ENCODE measurements around the gene CD8B. TPM values are rescaled to one million over a fixed set of nuclear protein-coding genes. Genes with fewer than 3 reads are reported as not detected.

CD8B gene
- total and polyA plus RNA-seq, 2 donors (not counting 3 experiments of a cell fraction or from before 2014, with no cell fraction given): not detected

DNA sequence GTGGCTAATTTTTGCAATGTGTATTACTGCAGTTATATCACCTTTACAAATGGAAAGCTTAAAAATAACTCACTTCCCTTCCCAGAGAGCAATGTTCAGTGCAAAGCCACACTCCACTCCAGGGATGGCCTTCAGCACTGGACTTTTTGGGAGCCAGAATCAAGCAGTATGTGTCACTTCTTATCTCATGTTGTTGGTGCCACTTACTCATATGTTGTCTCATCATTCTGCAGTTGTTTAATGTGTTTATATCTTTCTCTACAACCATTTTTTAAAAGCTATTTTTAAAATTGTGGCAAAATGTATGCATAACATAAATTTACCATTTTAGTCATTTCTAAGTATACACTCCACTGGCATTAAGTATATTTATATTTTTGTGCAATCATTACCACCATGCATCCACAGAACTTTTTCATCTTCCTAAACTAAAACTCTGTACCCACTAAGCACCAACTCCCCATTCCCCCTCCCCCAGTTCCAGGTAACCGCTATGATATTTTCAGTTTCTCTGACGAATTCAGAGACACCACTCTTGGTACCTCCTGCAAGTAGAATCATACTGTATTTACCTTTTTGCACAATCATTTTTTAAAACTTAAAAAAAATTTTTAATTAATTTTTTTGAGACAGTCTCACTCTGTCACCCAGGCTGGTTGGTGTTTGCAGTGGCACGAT lies 38.9 kb downstream of the CD8B start:
- no peak for FAIRE-seq
- POLR2A ChIA-PET: no interaction called here
- Histone ChIP-seq H3K27me3 (ENCODE audit: control insufficient read depth in 2 of 2, insufficient read depth in 2 of 2, low read length in 2 of 2) (peaks cover 0 to 4% of the 10 kb centered on the region in 2 experiments), H3K4me1 (ENCODE audit: control insufficient read depth, extremely low read depth, insufficient read depth, low read length) (no peaks in the 10 kb centered on the region), H3K9me3 (replicated peaks; ENCODE audit: control insufficient read depth, insufficient read depth, low read length) (no peaks in the 10 kb centered on the region), H3K9ac (replicated peaks; ENCODE audit: extremely low read depth, insufficient read depth, low read length) (no peak overlapping the region), H3K27ac (ENCODE audit: insufficient read depth, low read depth, low read length) (no peak overlapping the region), H3K4me3 (replicated peaks in 1 of 3; ENCODE audit: insufficient read depth in 1 of 3, low read depth in 1 of 3, low read length in 3 of 3) (no peak overlapping the region), H3K79me2 (ENCODE audit: control insufficient read depth, insufficient read depth, low read length) (no peaks in the 10 kb centered on the region), H3K36me3 (ENCODE audit: control insufficient read depth in 2 of 2, extremely low read depth in 1 of 2, insufficient read depth in 2 of 2, low read length in 2 of 2) (no peaks in the 10 kb centered on the region), H4K20me1 (replicated peaks; ENCODE audit: control insufficient read depth, extremely low read depth, insufficient read depth, low read length) (no peaks in the 10 kb centered on the region), H3K4me2 (ENCODE audit: insufficient read depth, low read length) (no peak overlapping the region), H2AFZ (ENCODE audit: low read depth, low read length) (no peak overlapping the region), H3K9me1 (replicated peaks; ENCODE audit: control insufficient read depth, extremely low read depth, insufficient read depth, low read length) (no peaks in the 10 kb centered on the region)
- no peak for DNase-seq (ENCODE audit: low read depth, low spot score)
- dilution Hi-C loops (cut with MboI; ENCODE audit: extremely low pct_ligation_motif_present, low sequenced_read_pairs) (no loop called here), intact Hi-C loops (cut with micrococcal nuclease) (no loop called here)
- CTCF ChIA-PET: interaction anchor here (1.2 kb wide), 1 partner anchor 14 kb away, joined by 3 read pairs; no protein-coding TSS in a partner anchor
- TF ChIP-seq POLR2A (IDR thresholded peaks at IDR 0.05; ENCODE audit: low read depth, low read length): no peak
- TF ChIP-seq POLR2AphosphoS5 (IDR thresholded peaks at IDR 0.05; ENCODE audit: insufficient read depth, low read depth, low read length): no peak
- no peak for TF ChIP-seq GATA2 (IDR thresholded peaks at IDR 0.05; ENCODE audit: insufficient read depth, insufficient read length, low read depth, low read length)
- TF ChIP-seq MYC (IDR thresholded peaks at IDR 0.05; ENCODE audit: low read depth, low read length): no peak
- TF ChIP-seq FOS (IDR thresholded peaks at IDR 0.05; ENCODE audit: borderline replicate concordance, insufficient read depth, low read length): no peak
- no peak for TF ChIP-seq CTCF (IDR thresholded peaks at IDR 0.05; ENCODE audit: extremely low read depth in 1 of 2, insufficient read depth in 1 of 2, low read depth in 1 of 2, low read length in 2 of 2)
- no peak for TF ChIP-seq JUN (IDR thresholded peaks at IDR 0.05; ENCODE audit: borderline replicate concordance, insufficient read depth, insufficient read length, low read depth)
- TF ChIP-seq MAX (IDR thresholded peaks at IDR 0.05; ENCODE audit: insufficient read depth, insufficient read length): no peak
- no peak for TF ChIP-seq EZH2 (IDR thresholded peaks at IDR 0.05; ENCODE audit: borderline replicate concordance, low read depth, low read length, severe bottlenecking)
- BruUV-seq (replicated peaks): no TSS peak
